IMR-90 (cell line): ENCODE data around the gene AXL. TPM values are rescaled to one million over a fixed set of nuclear protein-coding genes. Genes with fewer than 3 reads are reported as not detected.

Experiments used
- ATAC-seq: fragments of 200-7000 bp; cut with Tn5 transposase; 2 replicates; pipeline ENCODE4 v1.9.1; 2020; ENCODE audit warnings: low read depth, mild to moderate bottlenecking, moderate library complexity
- BruUV-seq: library from RNA; stranded (reverse); fragments of 400-500 nt; replicated peaks from 2 replicates; lab custom pipeline; 2021; lab: Mats Ljungman, UMichigan
- CTCF ChIA-PET: fragments of 300-600 bp; formaldehyde crosslinking; extraction: SDS; loops from one replicate; lab custom pipeline; 2021; ENCODE audit warnings: antibody characterized with exemption; lab: Yijun Ruan, JAX
- POLR2A ChIA-PET: fragments of 300-600 bp; sonication (Branson Sonifier 250); formaldehyde crosslinking; loops from one replicate; lab custom pipeline; 2022; ENCODE audit warnings: antibody characterized with exemption; ENCODE audit not compliant: unreplicated experiment; lab: Charles Lee
- DNase-seq: peaks from one replicate; pipeline ENCODE4 v3.0.0; 2013
- H2AFZ ChIP-seq: replicated peaks from 2 replicates; pipeline ENCODE3; 2013; ENCODE audit warnings: low read length, mild to moderate bottlenecking; ENCODE audit not compliant: poor library complexity
- H2AK5ac ChIP-seq: 2 replicates; pipeline ENCODE4 v1.6.1; 2013; ENCODE audit warnings: low read depth, low read length, inconsistent platforms
- H2AK9ac ChIP-seq: replicated peaks from 2 replicates; pipeline ENCODE3; 2013; ENCODE audit warnings: mild to moderate bottlenecking, low read depth, low read length, moderate library complexity; ENCODE audit not compliant: poor library complexity
- H2BK120ac ChIP-seq: 2 replicates; pipeline ENCODE4 v1.6.1; 2013; ENCODE audit warnings: low read depth, low read length, inconsistent platforms
- H2BK15ac ChIP-seq: 3 replicates; pipeline ENCODE4 v1.6.1; 2013; ENCODE audit warnings: low read depth, low read length, inconsistent platforms
- H2BK20ac ChIP-seq: 2 replicates; pipeline ENCODE4 v1.6.1; 2013; ENCODE audit warnings: low read depth, mild to moderate bottlenecking, inconsistent platforms, low read length, moderate library complexity
- H2BK5ac ChIP-seq: 2 replicates; pipeline ENCODE4 v1.6.1; 2013; ENCODE audit warnings: mild to moderate bottlenecking, low read depth, low read length, inconsistent platforms; ENCODE audit not compliant: poor library complexity, severe bottlenecking
- H3K14ac ChIP-seq: replicated peaks from 2 replicates; pipeline ENCODE4 v1.6.1; 2013; ENCODE audit warnings: low read depth, low read length, inconsistent platforms
- H3K18ac ChIP-seq: 2 replicates; pipeline ENCODE4 v1.6.1; 2013; ENCODE audit warnings: low read depth, low read length, control low read depth
- H3K23ac ChIP-seq: 2 replicates; pipeline ENCODE4 v1.6.1; 2013; ENCODE audit warnings: low read depth, low read length, inconsistent platforms
- H3K27ac ChIP-seq: 2 replicates; pipeline ENCODE4 v1.5.1; 2013; ENCODE audit warnings: mild to moderate bottlenecking, control low read depth, low read length; ENCODE audit not compliant: insufficient read depth
- H3K27me3 ChIP-seq: 2 replicates; pipeline ENCODE4 v1.6.1; 2013; ENCODE audit warnings: low read length; ENCODE audit not compliant: control insufficient read depth, insufficient read depth
- H3K36me3 ChIP-seq: 2 replicates; pipeline ENCODE4 v1.6.1; 2013; ENCODE audit warnings: low read length, mixed read lengths; ENCODE audit not compliant: control insufficient read depth, insufficient read depth
- H3K4ac ChIP-seq: 2 replicates; pipeline ENCODE4 v1.6.1; 2013; ENCODE audit warnings: low read depth, low read length, inconsistent platforms
- H3K4me1 ChIP-seq: 2 replicates; pipeline ENCODE4 v1.6.1; 2013; ENCODE audit warnings: low read length, mixed read lengths; ENCODE audit not compliant: control insufficient read depth, insufficient read depth
- H3K4me2 ChIP-seq: 2 replicates; pipeline ENCODE4 v1.6.1; 2013; ENCODE audit warnings: low read depth, mild to moderate bottlenecking, control low read depth, low read length, moderate library complexity
- H3K4me3 ChIP-seq: 2 replicates; pipeline ENCODE4 v1.5.1; 2013; ENCODE audit warnings: low read depth, mild to moderate bottlenecking, control low read depth, low read length, moderate library complexity; ENCODE audit not compliant: insufficient read depth
- H3K56ac ChIP-seq: 2 replicates; pipeline ENCODE4 v1.6.1; 2013; ENCODE audit warnings: low read length, inconsistent platforms; ENCODE audit not compliant: insufficient read depth; ENCODE audit errors: extremely low read depth
- H3K79me1 ChIP-seq, 2 experiments: 2 replicates each; pipeline ENCODE4 v1.6.1; 2013; ENCODE audit warnings: low read length in 2 of 2, inconsistent platforms in 1 of 2, low read depth in 1 of 2
- H3K9ac ChIP-seq: 2 replicates; pipeline ENCODE4 v1.6.1; 2013; ENCODE audit warnings: low read depth, low read length, control low read depth
- H3K9me1 ChIP-seq: 2 replicates; pipeline ENCODE4 v1.6.1; 2013; ENCODE audit warnings: low read length, inconsistent platforms; ENCODE audit not compliant: insufficient read depth
- H3K9me3 ChIP-seq: 2 replicates; pipeline ENCODE4 v1.6.1; 2013; ENCODE audit warnings: low read length; ENCODE audit not compliant: control insufficient read depth, insufficient read depth
- H4K20me1 ChIP-seq: 2 replicates; pipeline ENCODE4 v1.6.1; 2013; ENCODE audit warnings: low read length, inconsistent platforms; ENCODE audit not compliant: insufficient read depth
- H4K5ac ChIP-seq: 2 replicates; pipeline ENCODE4 v1.6.1; 2013; ENCODE audit warnings: mild to moderate bottlenecking, low read depth, low read length, control low read depth
- H4K8ac ChIP-seq, 2 experiments: 2 replicates each; pipeline ENCODE4 v1.6.1; 2013; ENCODE audit warnings: low read depth in 2 of 2, low read length in 2 of 2, control low read depth in 1 of 2, inconsistent platforms in 1 of 2
- H4K91ac ChIP-seq: 2 replicates; pipeline ENCODE4 v1.6.1; 2013; ENCODE audit warnings: low read depth, low read length, inconsistent platforms; ENCODE audit not compliant: insufficient read depth
- BHLHE40 ChIP-seq: fragments of 150-350 bp; IDR thresholded peaks from 2 replicates; pipeline ENCODE4 v1.6.1; 2016; ENCODE audit warnings: mild to moderate bottlenecking, low read depth, low read length
- CEBPB ChIP-seq: IDR thresholded peaks from 2 replicates; pipeline ENCODE4 v1.6.1; 2012; ENCODE audit warnings: low read depth, low read length, improper control_type of control experiment
- CHD1 ChIP-seq: IDR thresholded peaks from 2 replicates; pipeline ENCODE4 v1.6.1; 2012; ENCODE audit warnings: low read depth, low read length, improper control_type of control experiment
- FOS ChIP-seq: fragments of 150-350 bp; IDR thresholded peaks from 2 replicates; pipeline ENCODE4 v1.6.1; 2016; ENCODE audit warnings: low read depth, low read length
- MAFK ChIP-seq: IDR thresholded peaks from 2 replicates; pipeline ENCODE4 v1.6.1; 2012; ENCODE audit warnings: low read depth, low read length, improper control_type of control experiment
- MAZ ChIP-seq: IDR thresholded peaks from 2 replicates; pipeline ENCODE4 v1.6.1; 2012; ENCODE audit warnings: low read depth, mild to moderate bottlenecking, low read length, improper control_type of control experiment, moderate library complexity, borderline replicate concordance
- MXI1 ChIP-seq: IDR thresholded peaks from 2 replicates; pipeline ENCODE4 v1.6.1; 2012; ENCODE audit warnings: low read depth, mild to moderate bottlenecking, low read length, moderate library complexity, borderline replicate concordance
- NFE2L2 ChIP-seq: fragments of 150-350 bp; IDR thresholded peaks from 2 replicates; pipeline ENCODE4 v1.6.1; 2016; ENCODE audit warnings: low read depth, mild to moderate bottlenecking, low read length
- POLR2A ChIP-seq: IDR thresholded peaks from 2 replicates; pipeline ENCODE4 v1.6.1; 2012; ENCODE audit warnings: mild to moderate bottlenecking, low read depth, low read length
- RAD21 ChIP-seq: IDR thresholded peaks from 2 replicates; pipeline ENCODE4 v1.6.1; 2012; ENCODE audit warnings: low read length, improper control_type of control experiment
- RCOR1 ChIP-seq: IDR thresholded peaks from 2 replicates; pipeline ENCODE4 v1.6.1; 2012; ENCODE audit warnings: mild to moderate bottlenecking, low read length, improper control_type of control experiment; ENCODE audit not compliant: insufficient replicate concordance
- WGBS, 2 experiments: methylation state at CpG; one replicate each; pipeline versions ENCODE4 v1.1.5 to v1.1.7; 2013; ENCODE audit warnings: missing lambda C conversion rate in 2 of 2; ENCODE audit not compliant: insufficient read length in 1 of 2; ENCODE audit errors: extremely low coverage in 2 of 2; 5-methylcytosine and 5-hydroxymethylcytosine counted together
- dilution Hi-C: fragments of 300-500 bp; cut with HindIII; formaldehyde crosslinking; loops from one replicate; pipeline ENCODE4 v1.14.3; 2018; ENCODE audit warnings: low sequenced_read_pairs; ENCODE audit not compliant: unreplicated experiment
- in situ Hi-C: fragments of 300-500 bp; cut with MboI; formaldehyde crosslinking; loops from 3 replicates; pipeline ENCODE4 v1.14.3; 2019; ENCODE audit warnings: low sequenced_read_pairs, inconsistent platforms, mixed read lengths
- intact Hi-C: fragments of 100-400 bp; cut with micrococcal nuclease; formaldehyde crosslinking; loops from 2 replicates; pipeline ENCODE4 v1.10.0; 2022
- polyA plus RNA-seq, 3 experiments: library from polyadenylated mRNA; depleted of rRNA; stranded (reverse); fragments of >200 nt; gene quantifications; 2 replicates each; pipeline ENCODE4 v1.2.3, GENCODE V29; 2012; ENCODE audit warnings: low replicate concordance in 1 of 3
- total RNA-seq: library from RNA; depleted of rRNA; stranded (reverse); fragments of >200 nt; gene quantifications from 2 replicates; pipeline ENCODE4 v1.2.3, GENCODE V29; 2012
- TF ChIP-seq, protein P1 (sequence below): fragments of 150-350 bp; IDR thresholded peaks from 2 replicates; pipeline ENCODE4 v1.6.1; 2016; ENCODE audit warnings: low read depth, mild to moderate bottlenecking, low read length, moderate library complexity, borderline replicate concordance
- TF ChIP-seq, protein P2 (sequence below): conservative IDR thresholded peaks from 2 replicates; pipeline ENCODE4 v1.5.1; 2012; ENCODE audit warnings: mild to moderate bottlenecking, low read depth, low read length, improper control_type of control experiment
- TF ChIP-seq, protein P3 (sequence below): fragments of 150-350 bp; IDR thresholded peaks from 2 replicates; pipeline ENCODE4 v1.6.1; 2017; ENCODE audit warnings: mild to moderate bottlenecking, antibody characterized with exemption, low read length, low read depth

AXL gene
- total and polyA plus RNA-seq, 2 of the 4 experiments (the other 2 are of a cell fraction) = 212 to 466 TPM

DNA sequence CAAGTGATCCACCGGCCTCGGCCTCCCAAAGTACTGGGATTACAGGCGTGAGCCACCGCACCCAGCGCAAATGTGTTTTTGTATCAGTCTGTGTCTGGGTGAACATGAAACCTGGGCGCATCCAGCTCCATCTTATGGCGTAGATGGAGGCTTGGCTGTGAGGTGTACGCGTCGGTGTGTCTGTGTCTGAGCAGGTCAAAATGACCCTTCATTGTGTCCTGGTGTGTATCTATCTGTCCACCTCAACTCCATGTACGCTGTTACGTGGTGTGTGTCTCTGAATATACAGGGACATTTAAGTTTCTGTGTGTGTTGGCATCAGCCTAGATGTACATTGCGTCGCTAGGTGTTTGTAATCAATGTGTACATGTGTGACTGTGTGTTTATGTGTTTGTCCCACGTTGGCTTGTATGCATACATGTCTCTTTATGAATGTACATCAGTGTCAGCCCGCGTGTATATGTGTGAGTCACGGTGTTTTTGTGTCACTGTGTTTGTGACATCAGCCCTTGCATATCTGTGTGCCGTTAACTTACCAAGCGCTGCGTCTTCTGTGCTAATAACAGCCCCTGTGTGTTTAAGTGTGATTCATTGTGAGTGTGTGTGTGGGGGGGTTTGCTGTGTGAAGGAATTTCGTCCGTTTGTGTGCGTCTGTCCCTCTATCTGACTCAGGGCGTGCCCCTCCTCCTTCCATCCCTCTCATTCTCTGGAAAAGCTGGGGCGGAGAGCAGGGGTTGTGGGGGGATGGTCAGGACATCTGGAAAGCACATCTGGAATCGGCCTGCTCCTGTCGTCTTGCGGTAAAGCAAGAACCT lies 6.4 kb downstream of the AXL start:
- no TSS peak for BruUV-seq
- H3K14ac ChIP-seq = peak overlapping the region; percentile 91
- H2BK120ac ChIP-seq = peak overlapping the region; percentile 97
- peaks cover 58% of the 10 kb centered on the region for H3K36me3 ChIP-seq
- H3K18ac ChIP-seq = peak overlapping the region; percentile 61
- H2AFZ ChIP-seq = peak overlapping the region; percentile 58
- peak overlapping the region; percentile 91 for H3K4ac ChIP-seq
- peak overlapping the region; percentile 63 for H3K9ac ChIP-seq
- peak overlapping the region; percentile 95 for H3K23ac ChIP-seq
- H3K9me1 ChIP-seq = peaks cover 32% of the 10 kb centered on the region
- peak overlapping the region; percentile 96 for H3K56ac ChIP-seq
- ChIA-PET POLR2A (no interaction called here), CTCF (no interaction called here)
- peaks cover 45% of the 10 kb centered on the region for H4K20me1 ChIP-seq
- no peaks in the 10 kb centered on the region for H3K27me3 ChIP-seq
- DNase-seq (peak; percentile 100), ATAC-seq (peak; percentile 71)
- H4K91ac ChIP-seq = peak overlapping the region; percentile 100
- H2BK20ac ChIP-seq = peak overlapping the region; percentile 95
- H3K27ac ChIP-seq = peak overlapping the region; percentile 96
- H2AK5ac ChIP-seq = peak overlapping the region; percentile 99
- peak overlapping the region; percentile 97 for H2BK5ac ChIP-seq
- H2AK9ac ChIP-seq = peak overlapping the region; percentile 79
- peaks cover 38 to 76% of the 10 kb centered on the region in 2 experiments for H3K79me1 ChIP-seq
- dilution Hi-C loops (no loop called here), intact Hi-C loops (loop anchor here (2.0 kb wide), 1 partner anchor 37 kb away; no protein-coding TSS in a partner anchor), in situ Hi-C loops (no loop called here)
- H4K8ac ChIP-seq = peak overlapping the region; percentile 74 to 93
- H4K5ac ChIP-seq = peak overlapping the region; percentile 30
- H3K9me3 ChIP-seq = no peaks in the 10 kb centered on the region
- H2BK15ac ChIP-seq = peak overlapping the region; percentile 55
- H3K4me3 ChIP-seq = peak overlapping the region; percentile 23
- peaks cover 43% of the 10 kb centered on the region for H3K4me1 ChIP-seq
- WGBS, 2 experiments = 68% methylated on average over 9 of the region's 29 CpGs; no CpG with 5 or more reads in 1 of the 2 experiments
- H3K4me2 ChIP-seq = peak overlapping the region; percentile 62
- TF ChIP-seq POLR2A = peak; percentile 32; the same call in 1 of the 2 replicates
- TF ChIP-seq, protein P1, sequence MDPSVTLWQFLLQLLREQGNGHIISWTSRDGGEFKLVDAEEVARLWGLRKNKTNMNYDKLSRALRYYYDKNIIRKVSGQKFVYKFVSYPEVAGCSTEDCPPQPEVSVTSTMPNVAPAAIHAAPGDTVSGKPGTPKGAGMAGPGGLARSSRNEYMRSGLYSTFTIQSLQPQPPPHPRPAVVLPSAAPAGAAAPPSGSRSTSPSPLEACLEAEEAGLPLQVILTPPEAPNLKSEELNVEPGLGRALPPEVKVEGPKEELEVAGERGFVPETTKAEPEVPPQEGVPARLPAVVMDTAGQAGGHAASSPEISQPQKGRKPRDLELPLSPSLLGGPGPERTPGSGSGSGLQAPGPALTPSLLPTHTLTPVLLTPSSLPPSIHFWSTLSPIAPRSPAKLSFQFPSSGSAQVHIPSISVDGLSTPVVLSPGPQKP = no peak
- TF ChIP-seq, protein P2, sequence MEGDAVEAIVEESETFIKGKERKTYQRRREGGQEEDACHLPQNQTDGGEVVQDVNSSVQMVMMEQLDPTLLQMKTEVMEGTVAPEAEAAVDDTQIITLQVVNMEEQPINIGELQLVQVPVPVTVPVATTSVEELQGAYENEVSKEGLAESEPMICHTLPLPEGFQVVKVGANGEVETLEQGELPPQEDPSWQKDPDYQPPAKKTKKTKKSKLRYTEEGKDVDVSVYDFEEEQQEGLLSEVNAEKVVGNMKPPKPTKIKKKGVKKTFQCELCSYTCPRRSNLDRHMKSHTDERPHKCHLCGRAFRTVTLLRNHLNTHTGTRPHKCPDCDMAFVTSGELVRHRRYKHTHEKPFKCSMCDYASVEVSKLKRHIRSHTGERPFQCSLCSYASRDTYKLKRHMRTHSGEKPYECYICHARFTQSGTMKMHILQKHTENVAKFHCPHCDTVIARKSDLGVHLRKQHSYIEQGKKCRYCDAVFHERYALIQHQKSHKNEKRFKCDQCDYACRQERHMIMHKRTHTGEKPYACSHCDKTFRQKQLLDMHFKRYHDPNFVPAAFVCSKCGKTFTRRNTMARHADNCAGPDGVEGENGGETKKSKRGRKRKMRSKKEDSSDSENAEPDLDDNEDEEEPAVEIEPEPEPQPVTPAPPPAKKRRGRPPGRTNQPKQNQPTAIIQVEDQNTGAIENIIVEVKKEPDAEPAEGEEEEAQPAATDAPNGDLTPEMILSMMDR = no peak
- TF ChIP-seq CHD1 = no peak
- peak; percentile 81 for TF ChIP-seq MAZ
- peak; percentile 99 for TF ChIP-seq FOS
- no peak for TF ChIP-seq RAD21
- peak; percentile 85 for TF ChIP-seq BHLHE40
- no peak for TF ChIP-seq RCOR1
- no peak for TF ChIP-seq MAFK
- peak; percentile 89 for TF ChIP-seq CEBPB
- peak; percentile 19; the same call in 1 of the 2 replicates for TF ChIP-seq MXI1
- TF ChIP-seq, protein P3, sequence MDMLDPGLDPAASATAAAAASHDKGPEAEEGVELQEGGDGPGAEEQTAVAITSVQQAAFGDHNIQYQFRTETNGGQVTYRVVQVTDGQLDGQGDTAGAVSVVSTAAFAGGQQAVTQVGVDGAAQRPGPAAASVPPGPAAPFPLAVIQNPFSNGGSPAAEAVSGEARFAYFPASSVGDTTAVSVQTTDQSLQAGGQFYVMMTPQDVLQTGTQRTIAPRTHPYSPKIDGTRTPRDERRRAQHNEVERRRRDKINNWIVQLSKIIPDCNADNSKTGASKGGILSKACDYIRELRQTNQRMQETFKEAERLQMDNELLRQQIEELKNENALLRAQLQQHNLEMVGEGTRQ = no peak
- 0 out of 2 replicates have a peak, but pooled peaks have one; percentile 46 for TF ChIP-seq NFE2L2
